C4-2B (cell line): ENCODE results near the gene SHISA4.
A peak's percentile ranks its signal among the peaks of the same experiment; 100 is the strongest.
"Not testable (repeated sequence)": the region's sequence is repeated elsewhere in the genome, so short reads cannot be mapped to it uniquely, and the experiment has no call there.

Experiments
- H3K27ac ChIP-seq: fragments of 450-650 bp; 2 replicates; pipeline ENCODE4 v1.5.1; 2017
- CTCF ChIP-seq: fragments of 450-650 bp; conservative IDR thresholded peaks from 2 replicates; pipeline ENCODE4 v1.5.1; 2017; ENCODE audit warnings: mild to moderate bottlenecking
- ZFX ChIP-seq: fragments of 450-650 bp; IDR thresholded peaks from 2 replicates; pipeline ENCODE4 v1.6.1; 2017

The SHISA4 gene

GRCh38 chr1:201888282-201889089 lies at the start of gene SHISA4:
Gene SHISA4, plus strand, starts transcription at chr1:201888898. Its CDS starts 97 bp downstream, at chr1:201888995.
- TF ChIP-seq ZFX (0 out of 2 replicates have a peak, but pooled peaks have one; percentile 21), CTCF (no peak)
- H3K27ac ChIP-seq, result peak within 1 kb of the TSS; percentile 64

- H3K27ac ChIP-seq, result not testable (repeated sequence)
Observed at GRCh38 chr1:201839089-201839488, 49.6 kb upstream of the SHISA4 start.

- no peak overlapping the region for H3K27ac ChIP-seq
- TF ChIP-seq ZFX (no peak), CTCF (no peak)
Observed at GRCh38 chr1:201840055-201840454, 48.6 kb upstream of the SHISA4 start.

- H3K27ac ChIP-seq, result no peak overlapping the region
- TF ChIP-seq CTCF (no peak), ZFX (no peak)
Observed at GRCh38 chr1:201840490-201840889, 48.2 kb upstream of the SHISA4 start.

- no peak for TF ChIP-seq CTCF
- no peak for TF ChIP-seq ZFX
- H3K27ac ChIP-seq, result no peak overlapping the region
Observed at GRCh38 chr1:201841265-201841912, 47.3 kb upstream of the SHISA4 start.

- no peak for TF ChIP-seq ZFX
- no peak for TF ChIP-seq CTCF
- no peak overlapping the region for H3K27ac ChIP-seq
Observed at GRCh38 chr1:201842472-201843027, 46.1 kb upstream of the SHISA4 start.

GRCh38 chr1:201845331-201846083 lies 43.2 kb upstream of the SHISA4 start:
- TF ChIP-seq ZFX (no peak), CTCF (no peak)
- no peak overlapping the region for H3K27ac ChIP-seq
